Glutamatergic neuron (in vitro differentiated cells): ENCODE data around the gene TLDC2. TPM values are rescaled to one million over a fixed set of nuclear protein-coding genes. Genes with fewer than 3 reads are reported as not detected.
A peak's percentile ranks its signal among the peaks of the same experiment; 100 is the strongest.

Source experiments
- DNase-seq: peaks from one replicate; pipeline ENCODE4 v3.0.0; 2022
- H3K27ac Mint-ChIP-seq: one replicate; pipeline ENCODE4 v1.8.0; 2020; ENCODE audit warnings: mild to moderate bottlenecking, mixed read lengths, inconsistent platforms; ENCODE audit not compliant: unreplicated experiment
- H3K27me3 Mint-ChIP-seq: one replicate; pipeline ENCODE4 v1.8.0; 2020; ENCODE audit warnings: mild to moderate bottlenecking, moderate library complexity, mixed read lengths, inconsistent platforms; ENCODE audit not compliant: unreplicated experiment
- H3K36me3 Mint-ChIP-seq: one replicate; pipeline ENCODE4 v1.8.0; 2020; ENCODE audit warnings: mild to moderate bottlenecking, mixed read lengths, inconsistent platforms; ENCODE audit not compliant: unreplicated experiment
- H3K4me1 Mint-ChIP-seq: one replicate; pipeline ENCODE4 v1.8.0; 2020; ENCODE audit warnings: mild to moderate bottlenecking, low read depth, mixed read lengths, inconsistent platforms; ENCODE audit not compliant: unreplicated experiment
- H3K4me3 Mint-ChIP-seq: one replicate; pipeline ENCODE4 v1.8.0; 2020; ENCODE audit warnings: mild to moderate bottlenecking, mixed read lengths, inconsistent platforms; ENCODE audit not compliant: unreplicated experiment
- H3K9me3 Mint-ChIP-seq: one replicate; pipeline ENCODE4 v1.8.0; 2020; ENCODE audit warnings: mild to moderate bottlenecking, moderate library complexity, mixed read lengths, inconsistent platforms; ENCODE audit not compliant: unreplicated experiment
- CTCF ChIP-seq: fragments of 200-600 bp; sonication (generic); IDR thresholded peaks from one replicate; pipeline ENCODE4 v1.5.0; 2021; ENCODE audit not compliant: partially characterized antibody, unreplicated experiment
- total RNA-seq: library from RNA; stranded (reverse); fragmentation: NEBNext Ultra II Directional; extraction: Animal tissue kit (Norgen Biotek cat#: 25700); gene quantifications from one replicate; pipeline ENCODE4 v1.2.1, GENCODE V29; 2021; ENCODE audit not compliant: unreplicated experiment

TLDC2 gene
- total RNA-seq, 1 donor from 2014 or later, result not detected

- peak overlapping the region; percentile 34 for H3K27ac Mint-ChIP-seq
- H3K4me1 Mint-ChIP-seq, result peaks cover 53% of the 10 kb centered on the region
- H3K9me3 Mint-ChIP-seq, result peaks cover 10% of the 10 kb centered on the region
- H3K36me3 Mint-ChIP-seq, result no peaks in the 10 kb centered on the region
- no peak for TF ChIP-seq CTCF
- no peak for DNase-seq
- H3K4me3 Mint-ChIP-seq, result peak overlapping the region; percentile 13
- peaks cover 11% of the 10 kb centered on the region for H3K27me3 Mint-ChIP-seq
These were observed 19.0 kb upstream of the TLDC2 start for GRCh38 chr20:36856691-36857635.

- peaks cover 11% of the 10 kb centered on the region for H3K9me3 Mint-ChIP-seq
- no peak for TF ChIP-seq CTCF
- no peak for DNase-seq
- peaks cover 14% of the 10 kb centered on the region for H3K27me3 Mint-ChIP-seq
- H3K36me3 Mint-ChIP-seq, result no peaks in the 10 kb centered on the region
- peak overlapping the region; percentile 88 for H3K4me3 Mint-ChIP-seq
- peak overlapping the region; percentile 33 for H3K27ac Mint-ChIP-seq
- peaks cover 39% of the 10 kb centered on the region for H3K4me1 Mint-ChIP-seq
These were observed 16.7 kb upstream of the TLDC2 start for GRCh38 chr20:36859282-36859555.

- H3K4me3 Mint-ChIP-seq, result peak overlapping the region; percentile 88
- no peaks in the 10 kb centered on the region for H3K36me3 Mint-ChIP-seq
- peaks cover 36% of the 10 kb centered on the region for H3K4me1 Mint-ChIP-seq
- peaks cover 15% of the 10 kb centered on the region for H3K27me3 Mint-ChIP-seq
- H3K27ac Mint-ChIP-seq, result peak overlapping the region; percentile 74
- TF ChIP-seq CTCF, result no peak
- H3K9me3 Mint-ChIP-seq, result peaks cover 10% of the 10 kb centered on the region
- DNase-seq, result no peak
These were observed 16.1 kb upstream of the TLDC2 start for GRCh38 chr20:36859700-36860330.

- peaks cover 19% of the 10 kb centered on the region for H3K27me3 Mint-ChIP-seq
- no peaks in the 10 kb centered on the region for H3K36me3 Mint-ChIP-seq
- peaks cover 12% of the 10 kb centered on the region for H3K9me3 Mint-ChIP-seq
- no peak for TF ChIP-seq CTCF
- DNase-seq, result no peak
- peak overlapping the region; percentile 88 for H3K4me3 Mint-ChIP-seq
- peaks cover 35% of the 10 kb centered on the region for H3K4me1 Mint-ChIP-seq
- peak overlapping the region; percentile 74 for H3K27ac Mint-ChIP-seq
These were observed 15.6 kb upstream of the TLDC2 start for GRCh38 chr20:36860339-36860738.
